Measurements from ENCODE around the gene PEAK1.

DNA sequence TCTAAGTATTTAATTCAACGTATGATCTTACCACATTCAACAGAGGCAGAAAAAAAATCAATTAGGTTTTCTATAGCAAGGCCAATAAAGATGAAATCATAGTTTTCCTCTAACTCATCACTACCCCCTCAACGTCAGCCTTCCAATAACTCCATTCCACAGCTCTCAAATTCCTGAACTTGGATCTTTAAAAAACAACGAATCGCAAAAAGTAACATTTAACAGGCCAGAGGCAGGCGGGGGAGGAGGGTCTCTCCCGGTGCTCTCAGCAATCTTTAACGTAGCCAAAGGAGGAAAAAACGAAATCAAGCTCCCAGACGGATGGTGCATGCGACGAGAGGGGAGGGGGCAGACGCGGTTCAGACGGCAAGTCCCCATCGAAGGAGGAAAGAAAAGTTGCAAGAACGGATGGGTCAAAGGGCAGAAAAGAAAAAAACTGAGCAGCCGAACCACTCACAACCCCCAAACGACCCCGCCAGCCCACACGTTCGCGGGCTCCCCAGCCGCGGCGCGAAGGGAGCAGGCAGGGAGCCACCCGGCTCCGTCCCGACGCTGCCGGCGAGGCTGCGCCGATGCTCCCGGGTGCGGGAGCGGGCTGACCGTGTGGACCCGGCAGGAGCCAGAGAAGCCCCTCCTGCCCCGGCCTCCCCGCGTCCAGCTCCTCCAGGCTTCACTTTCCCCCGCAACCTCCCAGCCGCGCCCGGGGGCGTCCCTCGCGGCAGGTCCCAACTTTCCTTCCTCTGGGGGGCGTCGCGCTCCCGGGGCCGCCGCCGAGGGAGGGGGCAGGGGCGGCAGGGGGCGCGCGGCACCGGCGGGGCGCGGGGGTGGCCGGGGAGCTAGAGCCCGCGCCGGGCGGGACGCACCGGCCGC is 703 bp downstream of the PEAK1 start:
- no peak for TF ChIP-seq POLR2A (IDR thresholded peaks at IDR 0.05; ENCODE audit: low read length)
- no peak for TF ChIP-seq GATA1 (IDR thresholded peaks at IDR 0.05; ENCODE audit: low read depth, low read length)

Measured in erythroblast (primary cell).